HepG2 (cell line): Measurements from ENCODE around the gene ZMIZ1. TPM values are rescaled to one million over a fixed set of nuclear protein-coding genes. Genes with fewer than 3 reads are reported as not detected.
A peak's percentile ranks its signal among the peaks of the same experiment; 100 is the strongest.

ENCODE experiments used
- ATAC-seq: fragments of 200-7000 bp; cut with Tn5 transposase; 3 replicates; pipeline ENCODE4 v1.9.1; 2020; ENCODE audit warnings: mild to moderate bottlenecking, moderate library complexity
- BruUV-seq: library from RNA; stranded (reverse); fragments of 400-500 nt; replicated peaks from 2 replicates; lab custom pipeline; 2021; lab: Mats Ljungman, UMichigan
- CTCF ChIA-PET: fragments of 300-600 bp; formaldehyde crosslinking; extraction: SDS; loops from one replicate; lab custom pipeline; 2021; ENCODE audit warnings: low total read pairs, inconsistent platforms, low intra/inter-chr PET ratio; lab: Yijun Ruan, JAX
- POLR2A ChIA-PET: fragments of 350-600 bp; sonication (Branson Sonifier 250); formaldehyde crosslinking; loops from one replicate; lab custom pipeline; 2020; ENCODE audit warnings: antibody characterized with exemption, inconsistent platforms; lab: Yijun Ruan, JAX
- DNase-seq: peaks from one replicate; pipeline ENCODE4 v3.0.0-alpha.2; 2015; ENCODE audit warnings: low spot score
- FAIRE-seq: peaks from 3 replicates; lab custom pipeline; 2011; peaks lifted over from hg19 to GRCh38; lab: Jason Lieb, UNC
- H2AFZ ChIP-seq: one replicate; pipeline ENCODE4 v1.6.1; 2011; ENCODE audit warnings: low read length, inconsistent platforms
- H3K27ac ChIP-seq: fragments of 300-600 bp; 3 replicates; pipeline ENCODE4 v1.8.0; 2011; ENCODE audit warnings: mixed run types, mild to moderate bottlenecking, mixed read lengths, low read length, inconsistent platforms; ENCODE audit not compliant: insufficient read depth; ENCODE audit errors: extremely low read length
- H3K27me3 ChIP-seq, 2 experiments: fragments of 200-600 bp in 1 of 2; 2 replicates in 1 of 2; 3 replicates in 1 of 2; pipeline versions ENCODE4 v1.6.0 to v1.8.0; 2011; ENCODE audit warnings: low read length in 2 of 2, mild to moderate bottlenecking in 2 of 2, moderate library complexity in 2 of 2, inconsistent platforms in 1 of 2; ENCODE audit not compliant: insufficient read depth in 2 of 2, control insufficient read depth in 1 of 2
- H3K36me3 ChIP-seq, 2 experiments: fragments of 200-600 bp in 1 of 2; replicated peaks in 1 of 2; 2 replicates in 1 of 2; 3 replicates in 1 of 2; pipeline versions ENCODE4 v1.5.1 to v1.8.0; 2011; ENCODE audit warnings: low read length in 2 of 2, inconsistent platforms in 1 of 2; ENCODE audit not compliant: insufficient read depth in 2 of 2, control insufficient read depth in 1 of 2
- H3K4me1 ChIP-seq: 2 replicates; pipeline ENCODE4 v1.5.1; 2012; ENCODE audit warnings: low read length, inconsistent platforms; ENCODE audit not compliant: insufficient read depth
- H3K4me2 ChIP-seq: 2 replicates; pipeline ENCODE4 v1.6.0; 2011; ENCODE audit warnings: low read depth, low read length, inconsistent platforms
- H3K4me3 ChIP-seq, 3 experiments: fragments of 200-600 bp in 1 of 3; sonication (generic), shearing (Covaris generic) in 1 of 3; replicated peaks in 1 of 3; 2 replicates each; pipeline ENCODE4 v1.5.1; 2011 to 2016; ENCODE audit warnings: low read length in 3 of 3, inconsistent platforms in 2 of 3, low read depth in 2 of 3, mild to moderate bottlenecking in 2 of 3, control low read depth in 1 of 3, mixed read lengths in 1 of 3; ENCODE audit not compliant: insufficient read depth in 1 of 3
- H3K79me2 ChIP-seq: one replicate; pipeline ENCODE4 v1.6.1; 2011; ENCODE audit warnings: low read length, inconsistent platforms; ENCODE audit not compliant: insufficient read depth
- H3K9ac ChIP-seq: 2 replicates; pipeline ENCODE4 v1.6.0; 2011; ENCODE audit warnings: mild to moderate bottlenecking, low read depth, low read length, inconsistent platforms; ENCODE audit not compliant: insufficient read depth
- H3K9me3 ChIP-seq: 2 replicates; pipeline ENCODE4 v1.5.1; 2012; ENCODE audit warnings: mild to moderate bottlenecking, low read length
- H4K20me1 ChIP-seq: 2 replicates; pipeline ENCODE4 v1.6.0; 2011; ENCODE audit warnings: inconsistent platforms, mild to moderate bottlenecking, low read length, moderate library complexity; ENCODE audit not compliant: insufficient read depth
- CHD4 ChIP-seq: fragments of 200-600 bp; sonication (generic); IDR thresholded peaks from 2 replicates; pipeline ENCODE4 v1.7.0; 2017; ENCODE audit warnings: mild to moderate bottlenecking, low read length, borderline replicate concordance
- GPBP1L1 ChIP-seq: sonication (generic); formaldehyde crosslinking; IDR thresholded peaks from 2 replicates; pipeline ENCODE4 v1.5.0; 2020; ENCODE audit warnings: mild to moderate bottlenecking, missing genetic modification reagents
- GZF1 ChIP-seq: sonication (generic); formaldehyde crosslinking; IDR thresholded peaks from 2 replicates; pipeline ENCODE4 v1.5.1; 2020; ENCODE audit warnings: mild to moderate bottlenecking, missing genetic modification reagents
- NAIF1 ChIP-seq: sonication (generic); formaldehyde crosslinking; IDR thresholded peaks from 2 replicates; pipeline ENCODE4 v1.5.0; 2020; ENCODE audit warnings: mild to moderate bottlenecking, missing genetic modification reagents, borderline replicate concordance
- THYN1 ChIP-seq: sonication (generic); formaldehyde crosslinking; IDR thresholded peaks from 2 replicates; pipeline ENCODE4 v1.8.1; 2023; ENCODE audit warnings: low read depth, mild to moderate bottlenecking, moderate library complexity, missing genetic modification reagents, borderline replicate concordance
- XBP1 ChIP-seq: sonication (generic); formaldehyde crosslinking; IDR thresholded peaks from 2 replicates; pipeline ENCODE4 v1.5.0; 2020; ENCODE audit warnings: missing genetic modification reagents
- ZMYM2 ChIP-seq: sonication (generic); formaldehyde crosslinking; IDR thresholded peaks from 2 replicates; pipeline ENCODE4 v1.8.0; 2022; ENCODE audit warnings: mild to moderate bottlenecking, missing genetic modification reagents
- ZNF670 ChIP-seq: sonication (generic); formaldehyde crosslinking; IDR thresholded peaks from 2 replicates; pipeline ENCODE4 v1.8.0; 2022; ENCODE audit warnings: mild to moderate bottlenecking, missing genetic modification reagents, borderline replicate concordance
- ZNF75D ChIP-seq: sonication (generic); formaldehyde crosslinking; IDR thresholded peaks from 2 replicates; pipeline ENCODE4 v1.8.1; 2023; ENCODE audit warnings: missing genetic modification reagents, mild to moderate bottlenecking, borderline replicate concordance
- WGBS: methylation state at CpG from one replicate; pipeline ENCODE4 v1.1.6; 2017; ENCODE audit warnings: low lambda C conversion rate; 5-methylcytosine and 5-hydroxymethylcytosine counted together
- in situ Hi-C: cut with HindIII; loops from 2 replicates; pipeline ENCODE4 v1.10.0; 2017; ENCODE audit warnings: low pct_unique_long_range_greater_than_20kb; ENCODE audit not compliant: extremely low pct_ligation_motif_present
- intact Hi-C: fragments of 100-400 bp; cut with micrococcal nuclease; formaldehyde crosslinking; loops from one replicate; pipeline ENCODE4 v1.10.0; 2022; ENCODE audit not compliant: unreplicated experiment
- polyA plus RNA-seq, 8 experiments: library from polyadenylated mRNA; depleted of rRNA in 3 of 8; stranded (reverse) in 7 of 8; unstranded in 1 of 8; fragments of >200 nt; fragmentation: Illumina TruSeq in 4 of 8; extraction: Trizol in 4 of 8; gene quantifications; 2 replicates each; pipeline versions ENCODE4 v1.2.1 to v1.2.3, GENCODE V29; 2011 to 2016; ENCODE audit warnings: low read depth in 4 of 8, missing spikeins in 1 of 8, mixed read lengths in 1 of 8; ENCODE audit not compliant: insufficient read depth in 1 of 8
- total RNA-seq, 5 experiments: library from RNA; depleted of rRNA; stranded (reverse); fragments of >200 nt; fragmentation: Illumina TruSeq; extraction: Trizol; gene quantifications; 2 replicates each; pipeline ENCODE4 v1.2.3, GENCODE V29; 2016; ENCODE audit warnings: low read depth in 1 of 5

ZMIZ1 gene
- total and polyA plus RNA-seq, 2 of the 13 experiments (the other 11 are each of a cell fraction or from before 2014, with no cell fraction given): 5.3 to 10.2 TPM

- CTCF ChIA-PET: no interaction called here
Observed at GRCh38 chr10:79335094-79335469, 266.3 kb downstream of the ZMIZ1 start.

More at GRCh38 chr10:79335094-79335469, 266.3 kb downstream of the ZMIZ1 start:
- 21% methylated on average over 2 of the region's 2 CpGs for WGBS
- 0 out of 2 replicates have a peak, but pooled peaks have one; percentile 35 for TF ChIP-seq XBP1 (CRISPR knock-in tag)
- TF ChIP-seq GPBP1L1: no peak
- TF ChIP-seq ZNF75D (CRISPR knock-in tag): 0 out of 2 replicates have a peak, but pooled peaks have one; percentile 21
- no peak for TF ChIP-seq THYN1 (CRISPR knock-in tag)
- TF ChIP-seq ZMYM2 (CRISPR knock-in tag): 0 out of 2 replicates have a peak, but pooled peaks have one; percentile 8
- TF ChIP-seq GZF1: no peak
- TF ChIP-seq NAIF1 (CRISPR knock-in tag): peak; percentile 32; the same call in 1 of the 2 replicates
- 0 out of 2 replicates have a peak, but pooled peaks have one; percentile 56 for TF ChIP-seq ZNF670 (CRISPR knock-in tag)
- TF ChIP-seq CHD4: peak; percentile 56; the same call in 1 of the 2 replicates
- TF ChIP-seq, all 625 proteins: peak for 6
- Histone ChIP-seq H3K9me3 (no peaks in the 10 kb centered on the region), H3K36me3 (no peaks in the 10 kb centered on the region), H3K79me2 (no peaks in the 10 kb centered on the region), H3K27me3 (no peaks in the 10 kb centered on the region), H4K20me1 (no peaks in the 10 kb centered on the region), H2AFZ (no peak overlapping the region), H3K4me1 (peaks cover 66% of the 10 kb centered on the region), H3K4me2 (peak overlapping the region; percentile 85), H3K9ac (peak overlapping the region; percentile 77), H3K27ac (peak overlapping the region; percentile 98), H3K4me3 (peak overlapping the region in 1 of 3 experiments; percentile 51; a peak in 2 of 6 replicates)
- peak; percentile 43 for ATAC-seq
- DNase-seq: no peak
- intact Hi-C loops: loop anchor here (1.0 to 2.0 kb wide), 2 partner anchors 12 to 18 kb away; partner anchors contain the start of gene PPIF
- POLR2A ChIA-PET: interaction anchor here (1.0 to 5.3 kb wide), 9 partner anchors 12 to 47 kb away, joined by 3 to 134 read pairs (median 8); partner anchors contain the start of gene PPIF
- BruUV-seq: TSS peak; percentile 77
- in situ Hi-C loops: no loop called here
- no peak for FAIRE-seq
